GM12878 (cell line): ENCODE measurements around the gene SPESP1. TPM values are rescaled to one million over a fixed set of nuclear protein-coding genes. Genes with fewer than 3 reads are reported as not detected.

Source experiments
- ATAC-seq: fragments of 200-7000 bp; cut with Tn5 transposase; 3 replicates; pipeline ENCODE4 v1.9.1; 2020; ENCODE audit warnings: mild to moderate bottlenecking, moderate library complexity
- BruUV-seq: library from RNA; stranded (reverse); fragments of 400-500 nt; replicated peaks from 2 replicates; lab custom pipeline; 2021; lab: Mats Ljungman, UMichigan
- CTCF ChIA-PET: fragments of 300-600 bp; sonication (Branson Sonifier 250); formaldehyde crosslinking; extraction: SDS; loops from one replicate; lab custom pipeline; 2021; ENCODE audit warnings: inconsistent platforms; lab: Yijun Ruan, JAX
- POLR2A ChIA-PET: fragments of 350-600 bp; formaldehyde crosslinking; extraction: SDS; loops from one replicate; lab custom pipeline; 2021; ENCODE audit warnings: inconsistent platforms; lab: Charles Lee
- RAD21 ChIA-PET: fragments of 300-600 bp; sonication (Branson Sonifier 250); formaldehyde crosslinking; loops from one replicate; lab custom pipeline; 2023; ENCODE audit warnings: antibody characterized with exemption; ENCODE audit not compliant: unreplicated experiment; lab: Charles Lee
- SMC1A ChIA-PET: fragments of 300-600 bp; sonication (Branson Sonifier 250); formaldehyde crosslinking; loops from one replicate; lab custom pipeline; 2023; ENCODE audit not compliant: unreplicated experiment, uncharacterized antibody; lab: Charles Lee
- DNase-seq: peaks from one replicate; pipeline ENCODE4 v3.0.0-alpha.2; 2011; ENCODE audit warnings: low read depth, low spot score
- FAIRE-seq: peaks from 3 replicates; lab custom pipeline; 2011; peaks lifted over from hg19 to GRCh38; lab: Jason Lieb, UNC
- H2AFZ ChIP-seq: 2 replicates; pipeline ENCODE4 v1.6.0; 2011; ENCODE audit warnings: low read depth, low read length, control low read depth; ENCODE audit not compliant: control insufficient read depth
- H3K27ac ChIP-seq: 2 replicates; pipeline ENCODE4 v1.5.1; 2011; ENCODE audit warnings: control low read depth; ENCODE audit not compliant: control insufficient read depth, insufficient read depth
- H3K27me3 ChIP-seq, 2 experiments: replicated peaks in 1 of 2; 2 replicates each; pipeline versions ENCODE4 v1.6.0 to v1.6.1; 2011; ENCODE audit warnings: low read length in 1 of 2; ENCODE audit not compliant: control insufficient read depth in 2 of 2, insufficient read depth in 2 of 2
- H3K36me3 ChIP-seq, 2 experiments: 2 replicates each; pipeline ENCODE4 v1.5.1; 2011; ENCODE audit warnings: low read length in 1 of 2; ENCODE audit not compliant: control insufficient read depth in 2 of 2, insufficient read depth in 2 of 2
- H3K4me1 ChIP-seq: 2 replicates; pipeline ENCODE4 v1.6.1; 2011; ENCODE audit warnings: mild to moderate bottlenecking, low read length, moderate library complexity, mixed read lengths; ENCODE audit not compliant: control insufficient read depth, insufficient read depth
- H3K4me2 ChIP-seq: 2 replicates; pipeline ENCODE4 v1.6.0; 2011; ENCODE audit warnings: control low read depth; ENCODE audit not compliant: control insufficient read depth, insufficient read depth
- H3K4me3 ChIP-seq: fragments of 200-600 bp; sonication (generic); 2 replicates; pipeline ENCODE4 v1.5.1; 2016
- H3K79me2 ChIP-seq: 2 replicates; pipeline ENCODE4 v1.6.0; 2011; ENCODE audit warnings: low read length; ENCODE audit not compliant: control insufficient read depth, insufficient read depth
- H3K9ac ChIP-seq: 2 replicates; pipeline ENCODE4 v1.8.0; 2011; ENCODE audit warnings: low read length, control low read depth, mixed read lengths; ENCODE audit not compliant: control insufficient read depth, insufficient read depth
- H3K9me3 ChIP-seq: replicated peaks from 3 replicates; pipeline ENCODE4 v1.5.1; 2011; ENCODE audit warnings: mild to moderate bottlenecking, low read length; ENCODE audit not compliant: control insufficient read depth, insufficient read depth
- H4K20me1 ChIP-seq: 2 replicates; pipeline ENCODE4 v1.6.0; 2011; ENCODE audit not compliant: control insufficient read depth, insufficient read depth
- CBX3 ChIP-seq: fragments of 200-600 bp; sonication (generic); IDR thresholded peaks from 2 replicates; pipeline ENCODE4 v1.6.1; 2016; ENCODE audit warnings: low read depth, borderline replicate concordance
- CHD4 ChIP-seq: fragments of 200-600 bp; sonication (generic); IDR thresholded peaks from 2 replicates; pipeline ENCODE4 v1.6.1; 2016; ENCODE audit warnings: mild to moderate bottlenecking
- HDAC2 ChIP-seq: fragments of 200-600 bp; sonication (generic); IDR thresholded peaks from 2 replicates; pipeline ENCODE4 v1.6.1; 2017
- HSF1 ChIP-seq: fragments of 150-350 bp; IDR thresholded peaks from 2 replicates; pipeline ENCODE4 v1.6.1; 2014; ENCODE audit warnings: mild to moderate bottlenecking, low read depth, low read length
- MYC ChIP-seq: IDR thresholded peaks from 2 replicates; pipeline ENCODE4 v1.6.1; 2011; ENCODE audit warnings: mild to moderate bottlenecking, low read length, moderate library complexity, inconsistent platforms; ENCODE audit not compliant: insufficient read depth, insufficient replicate concordance, insufficient read length, severe bottlenecking
- SMAD5 ChIP-seq: IDR thresholded peaks from 2 replicates; pipeline ENCODE4 v1.6.1; 2016; ENCODE audit warnings: antibody characterized with exemption, low read depth
- SMC3 ChIP-seq: IDR thresholded peaks from 2 replicates; pipeline ENCODE4 v1.6.1; 2011; ENCODE audit warnings: low read length, improper control_type of control experiment, borderline replicate concordance
- in situ Hi-C: fragments of 300-500 bp; cut with MboI; formaldehyde crosslinking; loops from 9 replicates; pipeline ENCODE4 v1.14.3; 2018; ENCODE audit warnings: mixed read lengths
- intact Hi-C: fragments of 100-400 bp; cut with micrococcal nuclease; formaldehyde crosslinking; loops from one replicate; pipeline ENCODE4 v1.14.2; 2022; ENCODE audit not compliant: unreplicated experiment
- polyA plus RNA-seq, 11 experiments: library from polyadenylated mRNA; depleted of rRNA in 4 of 11; unstranded in 6 of 11; stranded (reverse) in 5 of 11; fragments of >200 nt; fragmentation: Nextera tagmentation in 4 of 11; fragmentation: Illumina TruSeq in 1 of 11; extraction: Ambion mirVana in 4 of 11; extraction: Trizol in 1 of 11; gene quantifications; 1 replicate in 1 of 11; 2 replicates in 10 of 11; pipeline versions ENCODE4 v1.2.1 to v1.2.3, GENCODE V29; 2011 to 2016; ENCODE audit warnings: inconsistent platforms in 2 of 11, missing spikeins in 2 of 11, low read depth in 1 of 11
- total RNA-seq, 4 experiments: library from RNA; depleted of rRNA in 3 of 4; stranded (reverse); fragments of >200 nt in 3 of 4; fragmentation: Illumina TruSeq in 1 of 4; extraction: Trizol in 1 of 4; gene quantifications; 2 replicates each; pipeline versions ENCODE4 v1.2.1 to v1.2.3, GENCODE V29; 2013 to 2021

SPESP1 gene
- total and polyA plus RNA-seq, 10 of the 15 experiments (the other 5 are each of a cell fraction or from before 2014, with no cell fraction given): not detected

- H3K27ac ChIP-seq: no peak overlapping the region
- TF ChIP-seq HDAC2 (no peak), CHD4 (no peak), SMAD5 (no peak), MYC (no peak), HSF1 (no peak)
- H3K4me1 ChIP-seq: no peaks in the 10 kb centered on the region
- H3K4me3 ChIP-seq: no peak overlapping the region
- FAIRE-seq: no peak
- in situ Hi-C loops (no loop called here), intact Hi-C loops (no loop called here)
- no peaks in the 10 kb centered on the region for H3K9me3 ChIP-seq
- ATAC-seq: no peak
- H3K27me3 ChIP-seq: no peaks in the 10 kb centered on the region
- H3K4me2 ChIP-seq: no peak overlapping the region
- BruUV-seq: no TSS peak
- H2AFZ ChIP-seq: no peak overlapping the region
- no peak for DNase-seq
- ChIA-PET CTCF (no interaction called here), RAD21 (no interaction called here), SMC1A (no interaction called here), POLR2A (no interaction called here)
- no peaks in the 10 kb centered on the region for H3K79me2 ChIP-seq
- H3K9ac ChIP-seq: no peak overlapping the region
- no peaks in the 10 kb centered on the region for H3K36me3 ChIP-seq
- no peaks in the 10 kb centered on the region for H4K20me1 ChIP-seq
Measured at GRCh38 chr15:68967948-68968347, 37.6 kb downstream of the SPESP1 start.

- CTCF ChIA-PET: no interaction called here
- RAD21 ChIA-PET: no interaction called here
- Histone ChIP-seq H3K36me3 (no peaks in the 10 kb centered on the region), H3K9ac (no peak overlapping the region), H3K4me3 (no peak overlapping the region), H2AFZ (no peak overlapping the region), H4K20me1 (no peaks in the 10 kb centered on the region), H3K4me2 (no peak overlapping the region), H3K9me3 (no peaks in the 10 kb centered on the region), H3K27me3 (no peaks in the 10 kb centered on the region), H3K4me1 (no peaks in the 10 kb centered on the region), H3K79me2 (no peaks in the 10 kb centered on the region), H3K27ac (no peak overlapping the region)
- SMC1A ChIA-PET: interaction anchor here (0.6 kb wide), 1 partner anchor 80 kb away, joined by 3 read pairs; no protein-coding TSS in a partner anchor
- FAIRE-seq: no peak
- no peak for DNase-seq
- ATAC-seq: no peak
- no TSS peak for BruUV-seq
- intact Hi-C loops (no loop called here), in situ Hi-C loops (no loop called here)
- TF ChIP-seq CBX3: no peak
- TF ChIP-seq SMC3: no peak
- POLR2A ChIA-PET: no interaction called here
Measured at GRCh38 chr15:68969298-68969697, 39.0 kb downstream of the SPESP1 start.
